ENCODE measurements around the gene PEDS1. TPM values are rescaled to one million over a fixed set of nuclear protein-coding genes. Genes with fewer than 3 reads are reported as not detected.

PEDS1 gene
- total and polyA plus RNA-seq, 2 of the 13 experiments (the other 11 are each of a cell fraction or from before 2014, with no cell fraction given), result 30.5 to 93.9 TPM

DNA sequence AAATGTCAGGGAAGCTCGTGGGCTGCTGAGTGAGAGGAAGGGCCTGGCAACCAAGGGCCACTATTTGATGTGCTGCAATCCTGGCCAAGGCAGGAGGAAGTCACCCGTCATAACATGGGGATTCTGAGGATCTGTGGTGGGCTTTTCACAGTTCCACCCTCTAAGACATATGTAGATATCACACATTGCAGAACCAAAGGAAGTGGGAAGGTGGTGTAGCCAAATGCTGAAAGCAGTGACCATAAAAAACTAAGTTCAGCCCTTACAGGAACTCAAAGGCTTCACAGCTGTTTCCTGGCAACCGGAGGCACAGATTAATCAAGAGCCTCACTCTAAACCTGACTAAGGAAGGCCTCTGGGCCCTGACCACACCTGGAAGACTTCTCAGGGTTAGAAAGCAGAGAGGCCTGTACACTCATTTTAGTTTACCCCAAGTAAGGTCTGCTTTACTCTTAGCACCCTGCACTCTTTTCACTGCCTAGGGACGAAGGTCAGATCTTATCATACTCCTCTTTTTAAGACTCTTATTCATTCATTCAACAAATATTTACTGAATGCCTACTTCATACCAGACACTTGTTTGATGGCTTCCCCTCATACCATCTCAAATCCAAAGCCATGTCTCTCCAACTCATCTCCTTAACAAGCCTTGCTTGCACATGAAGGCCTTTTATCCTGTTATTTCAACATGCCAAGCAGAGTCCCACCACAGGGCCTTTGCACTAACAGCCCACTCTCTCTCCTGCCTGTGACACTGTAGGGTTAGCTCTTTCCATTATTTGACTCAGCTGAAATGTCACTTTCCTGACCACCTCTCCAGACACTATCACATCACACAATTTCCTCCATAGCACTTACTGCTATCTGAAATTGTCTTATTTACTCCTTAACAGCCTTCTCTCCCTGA, 43.1 kb downstream of the PEDS1 start (continued):
- TF ChIP-seq SMC3 (IDR thresholded peaks at IDR 0.05; ENCODE audit: low read length) (no peak), MAFK (conservative IDR thresholded peaks at IDR 0.05 in 1 of 2, IDR thresholded peaks at IDR 0.05 in 1 of 2; ENCODE audit: low read length in 2 of 2) (no peak), ZNF143 (CRISPR knock-in tag; IDR thresholded peaks at IDR 0.05) (no peak), FOXA1 (IDR thresholded peaks at IDR 0.05) (no peak), FOXA1 (CRISPR knock-in tag; IDR thresholded peaks at IDR 0.05) (peak; percentile 21), ZBTB8A (CRISPR knock-in tag; IDR thresholded peaks at IDR 0.05; ENCODE audit: borderline replicate concordance, low read depth) (no peak), ZFX (CRISPR knock-in tag; IDR thresholded peaks at IDR 0.05; ENCODE audit: low read depth) (peak; percentile 38), MYNN (CRISPR knock-in tag; IDR thresholded peaks at IDR 0.05; ENCODE audit: low read depth) (no peak), ZBTB7A (CRISPR knock-in tag; IDR thresholded peaks at IDR 0.05) (no peak), KLF11 (CRISPR knock-in tag; IDR thresholded peaks at IDR 0.05) (no peak), ZNF44 (CRISPR knock-in tag; IDR thresholded peaks at IDR 0.05) (no peak), ZNF326 (CRISPR knock-in tag; IDR thresholded peaks at IDR 0.05; ENCODE audit: borderline replicate concordance) (no peak), MBNL3 (CRISPR knock-in tag; conservative IDR thresholded peaks at IDR 0.05) (no peak)
- TF ChIP-seq, protein P1, sequence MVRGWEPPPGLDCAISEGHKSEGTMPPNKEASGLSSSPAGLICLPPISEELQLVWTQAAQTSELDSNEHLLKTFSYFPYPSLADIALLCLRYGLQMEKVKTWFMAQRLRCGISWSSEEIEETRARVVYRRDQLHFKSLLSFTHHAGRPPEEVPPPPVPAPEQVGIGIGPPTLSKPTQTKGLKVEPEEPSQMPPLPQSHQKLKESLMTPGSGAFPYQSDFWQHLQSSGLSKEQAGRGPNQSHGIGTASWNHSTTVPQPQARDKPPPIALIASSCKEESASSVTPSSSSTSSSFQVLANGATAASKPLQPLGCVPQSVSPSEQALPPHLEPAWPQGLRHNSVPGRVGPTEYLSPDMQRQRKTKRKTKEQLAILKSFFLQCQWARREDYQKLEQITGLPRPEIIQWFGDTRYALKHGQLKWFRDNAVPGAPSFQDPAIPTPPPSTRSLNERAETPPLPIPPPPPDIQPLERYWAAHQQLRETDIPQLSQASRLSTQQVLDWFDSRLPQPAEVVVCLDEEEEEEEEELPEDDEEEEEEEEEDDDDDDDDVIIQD (CRISPR knock-in tag; IDR thresholded peaks at IDR 0.05; ENCODE audit: low read depth), result 0 out of 2 replicates have a peak, but pooled peaks have one; percentile 4
- TF ChIP-seq, protein P2, sequence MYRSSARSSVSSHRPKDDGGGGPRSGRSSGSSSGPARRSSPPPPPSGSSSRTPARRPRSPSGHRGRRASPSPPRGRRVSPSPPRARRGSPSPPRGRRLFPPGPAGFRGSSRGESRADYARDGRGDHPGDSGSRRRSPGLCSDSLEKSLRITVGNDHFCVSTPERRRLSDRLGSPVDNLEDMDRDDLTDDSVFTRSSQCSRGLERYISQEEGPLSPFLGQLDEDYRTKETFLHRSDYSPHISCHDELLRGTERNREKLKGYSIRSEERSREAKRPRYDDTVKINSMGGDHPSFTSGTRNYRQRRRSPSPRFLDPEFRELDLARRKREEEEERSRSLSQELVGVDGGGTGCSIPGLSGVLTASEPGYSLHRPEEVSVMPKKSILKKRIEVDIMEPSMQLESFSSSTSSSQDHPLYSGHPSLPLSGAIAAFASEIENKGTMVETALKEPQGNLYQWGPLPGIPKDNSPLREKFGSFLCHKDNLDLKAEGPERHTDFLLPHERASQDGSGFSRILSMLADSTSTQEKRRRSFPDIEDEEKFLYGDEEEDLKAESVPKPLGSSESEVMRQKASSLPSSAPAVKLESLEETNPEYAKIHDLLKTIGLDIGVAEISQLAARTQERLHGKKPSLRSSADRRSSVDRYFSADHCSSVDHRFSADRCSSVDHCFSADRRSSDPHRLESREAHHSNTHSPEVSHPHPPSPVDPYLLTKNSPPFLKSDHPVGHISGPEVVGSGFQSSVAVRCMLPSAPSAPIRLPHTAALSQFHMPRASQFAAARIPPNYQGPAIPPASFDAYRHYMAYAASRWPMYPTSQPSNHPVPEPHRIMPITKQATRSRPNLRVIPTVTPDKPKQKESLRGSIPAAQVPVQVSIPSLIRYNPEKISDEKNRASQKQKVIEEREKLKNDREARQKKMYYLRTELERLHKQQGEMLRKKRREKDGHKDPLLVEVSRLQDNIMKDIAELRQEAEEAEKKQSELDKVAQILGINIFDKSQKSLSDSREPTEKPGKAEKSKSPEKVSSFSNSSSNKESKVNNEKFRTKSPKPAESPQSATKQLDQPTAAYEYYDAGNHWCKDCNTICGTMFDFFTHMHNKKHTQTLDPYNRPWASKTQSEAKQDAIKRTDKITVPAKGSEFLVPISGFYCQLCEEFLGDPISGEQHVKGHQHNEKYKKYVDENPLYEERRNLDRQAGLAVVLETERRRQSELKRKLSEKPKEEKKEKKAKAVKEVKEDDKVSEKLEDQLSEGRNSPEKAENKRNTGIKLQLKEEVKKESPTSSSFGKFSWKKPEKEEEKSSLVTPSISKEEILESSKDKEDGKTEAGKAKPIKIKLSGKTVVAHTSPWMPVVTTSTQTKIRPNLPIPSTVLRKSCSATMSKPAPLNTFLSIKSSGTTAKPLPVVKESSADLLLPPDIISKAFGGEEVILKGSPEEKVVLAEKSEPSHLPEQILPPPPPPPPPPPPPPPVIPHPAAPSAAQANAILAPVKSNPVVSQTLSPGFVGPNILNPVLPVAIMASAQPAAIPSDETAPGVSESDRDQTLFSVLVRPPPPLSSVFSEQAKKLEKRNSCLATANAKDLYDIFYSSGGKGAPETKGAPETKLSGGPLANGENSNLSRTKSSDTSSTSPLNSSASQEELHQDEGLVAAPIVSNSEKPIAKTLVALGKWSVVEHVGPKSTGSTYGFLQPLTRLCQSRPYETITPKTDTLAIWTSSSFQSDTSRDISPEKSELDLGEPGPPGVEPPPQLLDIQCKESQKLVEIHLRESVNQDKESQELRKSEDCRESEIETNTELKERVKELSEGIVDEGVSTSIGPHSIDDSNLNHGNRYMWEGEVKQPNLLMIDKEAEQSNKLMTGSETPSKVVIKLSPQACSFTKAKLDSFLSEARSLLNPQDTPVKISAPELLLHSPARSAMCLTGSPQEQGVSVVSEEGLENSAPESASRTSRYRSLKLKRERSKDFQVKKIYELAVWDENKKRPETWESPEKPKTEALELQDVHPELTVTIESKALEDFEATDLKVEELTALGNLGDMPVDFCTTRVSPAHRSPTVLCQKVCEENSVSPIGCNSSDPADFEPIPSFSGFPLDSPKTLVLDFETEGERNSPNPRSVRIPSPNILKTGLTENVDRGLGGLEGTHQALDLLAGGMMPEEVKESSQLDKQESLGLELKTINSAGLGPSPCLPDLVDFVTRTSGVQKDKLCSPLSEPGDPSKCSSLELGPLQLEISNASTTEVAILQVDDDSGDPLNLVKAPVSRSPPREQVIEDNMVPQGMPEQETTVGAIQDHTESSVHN (CRISPR knock-in tag; IDR thresholded peaks at IDR 0.05), result no peak
- TF ChIP-seq, protein P3, sequence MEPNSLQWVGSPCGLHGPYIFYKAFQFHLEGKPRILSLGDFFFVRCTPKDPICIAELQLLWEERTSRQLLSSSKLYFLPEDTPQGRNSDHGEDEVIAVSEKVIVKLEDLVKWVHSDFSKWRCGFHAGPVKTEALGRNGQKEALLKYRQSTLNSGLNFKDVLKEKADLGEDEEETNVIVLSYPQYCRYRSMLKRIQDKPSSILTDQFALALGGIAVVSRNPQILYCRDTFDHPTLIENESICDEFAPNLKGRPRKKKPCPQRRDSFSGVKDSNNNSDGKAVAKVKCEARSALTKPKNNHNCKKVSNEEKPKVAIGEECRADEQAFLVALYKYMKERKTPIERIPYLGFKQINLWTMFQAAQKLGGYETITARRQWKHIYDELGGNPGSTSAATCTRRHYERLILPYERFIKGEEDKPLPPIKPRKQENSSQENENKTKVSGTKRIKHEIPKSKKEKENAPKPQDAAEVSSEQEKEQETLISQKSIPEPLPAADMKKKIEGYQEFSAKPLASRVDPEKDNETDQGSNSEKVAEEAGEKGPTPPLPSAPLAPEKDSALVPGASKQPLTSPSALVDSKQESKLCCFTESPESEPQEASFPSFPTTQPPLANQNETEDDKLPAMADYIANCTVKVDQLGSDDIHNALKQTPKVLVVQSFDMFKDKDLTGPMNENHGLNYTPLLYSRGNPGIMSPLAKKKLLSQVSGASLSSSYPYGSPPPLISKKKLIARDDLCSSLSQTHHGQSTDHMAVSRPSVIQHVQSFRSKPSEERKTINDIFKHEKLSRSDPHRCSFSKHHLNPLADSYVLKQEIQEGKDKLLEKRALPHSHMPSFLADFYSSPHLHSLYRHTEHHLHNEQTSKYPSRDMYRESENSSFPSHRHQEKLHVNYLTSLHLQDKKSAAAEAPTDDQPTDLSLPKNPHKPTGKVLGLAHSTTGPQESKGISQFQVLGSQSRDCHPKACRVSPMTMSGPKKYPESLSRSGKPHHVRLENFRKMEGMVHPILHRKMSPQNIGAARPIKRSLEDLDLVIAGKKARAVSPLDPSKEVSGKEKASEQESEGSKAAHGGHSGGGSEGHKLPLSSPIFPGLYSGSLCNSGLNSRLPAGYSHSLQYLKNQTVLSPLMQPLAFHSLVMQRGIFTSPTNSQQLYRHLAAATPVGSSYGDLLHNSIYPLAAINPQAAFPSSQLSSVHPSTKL (CRISPR knock-in tag; IDR thresholded peaks at IDR 0.05), result no peak

All from HepG2 (cell line).